ENCODE measurements around the gene ODAD3.
"Not testable (repeated sequence)": the region's sequence is repeated elsewhere in the genome, so short reads cannot be mapped to it uniquely, and the experiment has no call there.

ODAD3 gene

GRCh38 chr19:11458912-11459311, 24.0 kb upstream of the ODAD3 start:
- not testable (repeated sequence) for DNase-seq

GRCh38 chr19:11458236-11458900, 23.4 kb upstream of the ODAD3 start:
- DNase-seq: no peak

GRCh38 chr19:11457831-11458230, 22.9 kb upstream of the ODAD3 start:
- DNase-seq: no peak

GRCh38 chr19:11457115-11457514, 22.2 kb upstream of the ODAD3 start:
- DNase-seq: no peak

- no peak for DNase-seq
Observed at GRCh38 chr19:11456659-11457058, 21.7 kb upstream of the ODAD3 start.

GRCh38 chr19:11455233-11455554, 20.3 kb upstream of the ODAD3 start:
- not testable (repeated sequence) for DNase-seq

- no peak for DNase-seq
Observed at GRCh38 chr19:11453468-11454341, 18.8 kb upstream of the ODAD3 start.

- no peak for DNase-seq
Observed at GRCh38 chr19:11452620-11453310, 17.8 kb upstream of the ODAD3 start.

- no peak for DNase-seq
Observed at GRCh38 chr19:11451871-11452619, 17.1 kb upstream of the ODAD3 start.

GRCh38 chr19:11451327-11451870, 16.5 kb upstream of the ODAD3 start:
- DNase-seq: no peak

- DNase-seq: no peak
Observed at GRCh38 chr19:11450570-11451326, 15.8 kb upstream of the ODAD3 start.

GRCh38 chr19:11448923-11449554, 14.1 kb upstream of the ODAD3 start:
- no peak for DNase-seq

GRCh38 chr19:11448410-11448809, 13.5 kb upstream of the ODAD3 start:
- DNase-seq: no peak

- DNase-seq: no peak
Observed at GRCh38 chr19:11447347-11448262, 12.7 kb upstream of the ODAD3 start.

GRCh38 chr19:11446652-11447301, 11.9 kb upstream of the ODAD3 start:
- DNase-seq: no peak

GRCh38 chr19:11446271-11446651, 11.3 kb upstream of the ODAD3 start:
- DNase-seq: no peak

GRCh38 chr19:11445141-11445540, 10.2 kb upstream of the ODAD3 start:
- no peak for DNase-seq

GRCh38 chr19:11444059-11444458, 9.1 kb upstream of the ODAD3 start:
- no peak for DNase-seq

- DNase-seq: no peak
Observed at GRCh38 chr19:11437955-11438354, 3.0 kb upstream of the ODAD3 start.

- DNase-seq: no peak
Observed at GRCh38 chr19:11435833-11436313, 952 bp upstream of the ODAD3 start.

Data from NCI-H2107 (cell line).